Ovary (tissue), 9 donors: ENCODE results near the gene FAM107B. TPM values are rescaled to one million over a fixed set of nuclear protein-coding genes. Genes with fewer than 3 reads are reported as not detected.
A peak's percentile ranks its signal among the peaks of the same experiment; 100 is the strongest.

Experiments used
- DNase-seq, 5 donors: peaks; one replicate each; pipeline ENCODE4 v3.0.0-alpha.2; 2019 to 2020
- H3K27ac ChIP-seq, 2 donors: fragments of 200-600 bp; one replicate each; pipeline versions ENCODE4 v1.5.1 to v1.8.0; 2019 to 2022
- H3K27me3 ChIP-seq: fragments of 200-600 bp; one replicate; pipeline ENCODE4 v1.8.0; 2022
- H3K36me3 ChIP-seq: fragments of 200-600 bp; sonication (generic); one replicate; pipeline ENCODE4 v1.5.1; 2019
- H3K4me1 ChIP-seq: one replicate; pipeline ENCODE4 v1.8.1; 2013; ENCODE audit warnings: mild to moderate bottlenecking, moderate library complexity; ENCODE audit not compliant: insufficient read depth
- H3K4me3 ChIP-seq: fragments of 200-600 bp; sonication (generic); one replicate; pipeline ENCODE4 v1.5.1; 2017
- H3K9me3 ChIP-seq, 2 donors: fragments of 200-600 bp in 1 of 2; sonication (generic) in 1 of 2; one replicate each; pipeline versions ENCODE4 v1.5.1 to v1.8.1; 2013 to 2019; ENCODE audit warnings: mild to moderate bottlenecking in 1 of 2, moderate library complexity in 1 of 2
- EP300 ChIP-seq: sonication (generic); formaldehyde crosslinking; IDR thresholded peaks from one replicate; pipeline ENCODE4 v1.6.1; 2017; ENCODE audit warnings: antibody characterized with exemption
- POLR2A ChIP-seq: fragments of 450-650 bp; IDR thresholded peaks from one replicate; pipeline ENCODE4 v1.6.1; 2017; ENCODE audit warnings: antibody characterized with exemption, mild to moderate bottlenecking, moderate library complexity
- WGBS, 3 donors: extraction: QIAGEN DNeasy Blood & Tissue Kit in 1 of 3; methylation state at CpG; one replicate each; pipeline versions ENCODE4 v1.1.5 to v1.1.7; 2013 to 2017; 5-methylcytosine and 5-hydroxymethylcytosine counted together
- intact Hi-C, 4 donors: fragments of 100-400 bp; cut with DNase I; formaldehyde crosslinking; loops; one replicate each; pipeline versions ENCODE4 v1.11.0 to v1.15.1; 2022 to 2023
- polyA plus RNA-seq, 2 donors: library from polyadenylated mRNA; stranded (reverse); fragments of 200-250 nt in 1 of 2; fragments of 350-450 nt in 1 of 2; fragmentation: Illumina TruSeq in 1 of 2; extraction: RNeasy Lipid Tissue Mini Kit (QIAGEN cat#74804) in 1 of 2; gene quantifications; one replicate each; pipeline ENCODE4 v1.2.3, GENCODE V29; 2013 to 2014
- total RNA-seq, 7 donors: library from RNA; depleted of rRNA in 2 of 7; stranded (reverse); fragments of >200 nt in 2 of 7; fragmentation: NEBNext Ultra II Directional in 3 of 7; extraction: Animal tissue kit (Norgen Biotek cat#: 25700) in 3 of 7; gene quantifications; one replicate each; pipeline versions ENCODE4 v1.1.0 to v1.2.4, GENCODE V29; 2016 to 2023
- TF ChIP-seq, protein P1 (sequence below), 3 donors: fragments of 450-650 bp in 2 of 3; fragments of 200-600 bp in 1 of 3; IDR thresholded peaks; one replicate each; pipeline versions ENCODE4 v1.5.1 to v1.8.0; 2016 to 2022; ENCODE audit warnings: antibody characterized with exemption in 3 of 3, mild to moderate bottlenecking in 1 of 3
- donor health status: DM: no; HTN: no; CAD: no; lungs with moderate emphysema.
- donor health status: DM: no; HTN: no; CAD: no.
- donor health status: Bipolar disorder and iron deficiency.
- donor health status: DM: yes; HTN: yes; CAD: no.
- donor health status: DM: no; HTN: no; CAD: no.
- donor health status: DM: yes; HTN: yes; CAD: no.

The FAM107B gene
- total and polyA plus RNA-seq, 9 donors: 6.0 to 26.6 (median 15.0) TPM

DNA sequence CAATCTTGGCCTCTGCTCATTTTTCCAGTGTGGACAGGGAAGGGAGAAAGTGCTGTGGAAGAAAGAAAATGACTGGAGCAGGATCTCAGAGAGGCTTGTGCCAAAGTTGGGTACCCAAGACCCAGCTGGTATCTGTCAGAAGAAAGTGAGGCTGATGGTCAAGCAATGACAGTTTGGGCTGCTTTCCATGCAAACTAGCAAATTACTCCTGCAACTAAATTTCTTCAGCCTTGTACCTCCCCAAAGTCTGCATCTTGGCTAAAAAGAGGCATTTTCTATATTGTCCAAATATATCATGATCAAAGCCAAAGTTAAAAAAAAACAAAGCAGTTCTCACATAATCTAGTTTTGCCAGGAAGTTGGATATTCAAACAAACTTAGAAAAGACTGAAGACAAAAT lies 235.5 kb downstream of the FAM107B start:
- TF ChIP-seq POLR2A (no peak), EP300 (no peak)
- TF ChIP-seq, protein P1, sequence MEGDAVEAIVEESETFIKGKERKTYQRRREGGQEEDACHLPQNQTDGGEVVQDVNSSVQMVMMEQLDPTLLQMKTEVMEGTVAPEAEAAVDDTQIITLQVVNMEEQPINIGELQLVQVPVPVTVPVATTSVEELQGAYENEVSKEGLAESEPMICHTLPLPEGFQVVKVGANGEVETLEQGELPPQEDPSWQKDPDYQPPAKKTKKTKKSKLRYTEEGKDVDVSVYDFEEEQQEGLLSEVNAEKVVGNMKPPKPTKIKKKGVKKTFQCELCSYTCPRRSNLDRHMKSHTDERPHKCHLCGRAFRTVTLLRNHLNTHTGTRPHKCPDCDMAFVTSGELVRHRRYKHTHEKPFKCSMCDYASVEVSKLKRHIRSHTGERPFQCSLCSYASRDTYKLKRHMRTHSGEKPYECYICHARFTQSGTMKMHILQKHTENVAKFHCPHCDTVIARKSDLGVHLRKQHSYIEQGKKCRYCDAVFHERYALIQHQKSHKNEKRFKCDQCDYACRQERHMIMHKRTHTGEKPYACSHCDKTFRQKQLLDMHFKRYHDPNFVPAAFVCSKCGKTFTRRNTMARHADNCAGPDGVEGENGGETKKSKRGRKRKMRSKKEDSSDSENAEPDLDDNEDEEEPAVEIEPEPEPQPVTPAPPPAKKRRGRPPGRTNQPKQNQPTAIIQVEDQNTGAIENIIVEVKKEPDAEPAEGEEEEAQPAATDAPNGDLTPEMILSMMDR (IDR thresholded peaks at IDR 0.05): no peak
- Histone ChIP-seq H3K4me3 (no peak overlapping the region), H3K9me3 (no peaks in the 10 kb centered on the region), H3K27me3 (no peaks in the 10 kb centered on the region), H3K36me3 (no peaks in the 10 kb centered on the region), H3K27ac (no peak overlapping the region), H3K4me1 (peaks cover 9% of the 10 kb centered on the region)
- intact Hi-C loops: loop anchor here in 1 of 4 donors (10.0 kb wide), 1 partner anchor 286 kb away; no protein-coding TSS in a partner anchor
- no peak for DNase-seq

DNA sequence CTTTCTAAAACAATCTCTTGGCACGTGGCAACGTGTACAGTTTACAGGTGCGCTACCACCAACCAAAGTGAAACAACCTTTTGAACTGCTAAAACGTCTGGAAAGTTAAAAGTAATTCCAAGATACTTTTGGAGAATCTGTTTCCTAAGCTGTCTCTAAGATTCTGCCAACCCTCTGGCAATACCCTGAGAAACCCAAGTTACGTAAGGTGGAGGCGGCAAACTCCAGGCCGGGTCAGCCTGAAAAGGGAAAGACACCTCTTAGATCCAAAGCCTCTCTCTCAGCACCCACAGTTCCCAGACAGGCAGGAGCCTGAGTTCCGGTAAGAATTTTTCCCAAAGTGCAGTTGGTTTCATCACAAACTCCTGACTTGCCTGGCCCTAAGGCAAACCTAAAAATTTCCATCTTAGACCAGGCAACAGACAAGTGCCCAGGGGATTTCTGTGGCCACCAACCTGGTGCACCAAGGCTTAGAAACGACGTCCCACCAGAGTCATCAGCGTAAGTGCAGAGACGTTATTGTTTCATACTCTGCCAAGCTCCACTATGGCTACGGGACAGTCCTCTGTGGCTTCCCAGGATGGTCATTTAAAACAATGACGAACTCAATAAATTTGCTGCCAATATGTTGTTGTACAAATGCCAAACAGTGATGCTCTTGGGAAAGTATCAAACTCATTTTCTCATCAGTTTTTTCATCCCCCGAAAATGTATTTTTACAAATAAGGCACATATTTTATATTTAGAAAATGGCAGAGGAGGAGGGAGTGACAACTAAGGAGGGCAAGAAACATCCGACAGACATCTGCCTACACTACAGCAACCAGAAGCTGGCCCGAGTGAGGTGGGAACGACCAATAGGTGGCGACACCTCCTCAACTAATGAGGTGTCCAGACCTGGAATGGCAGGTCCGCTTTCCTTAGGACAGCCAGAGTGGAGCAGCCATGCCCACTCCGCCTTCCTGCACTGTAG lies 238.2 kb downstream of the FAM107B start:
- TF ChIP-seq EP300: no peak
- TF ChIP-seq, protein P1 (IDR thresholded peaks at IDR 0.05): no peak
- no peak for TF ChIP-seq POLR2A
- intact Hi-C loops: loop anchor here in 1 of 4 donors (10.0 kb wide), 1 partner anchor 288 kb away; no protein-coding TSS in a partner anchor
- WGBS, 3 donors: 73 to 80% (median 78%) methylated on average over 21 of the region's 21 CpGs
- H3K4me3 ChIP-seq: no peak overlapping the region
- H3K4me1 ChIP-seq: peaks cover 16% of the 10 kb centered on the region
- H3K9me3 ChIP-seq: no peaks in the 10 kb centered on the region
- no peaks in the 10 kb centered on the region for H3K27me3 ChIP-seq
- no peaks in the 10 kb centered on the region for H3K36me3 ChIP-seq
- no peak overlapping the region for H3K27ac ChIP-seq
- peak in 1 of 5 donors; percentile 41 for DNase-seq

DNA sequence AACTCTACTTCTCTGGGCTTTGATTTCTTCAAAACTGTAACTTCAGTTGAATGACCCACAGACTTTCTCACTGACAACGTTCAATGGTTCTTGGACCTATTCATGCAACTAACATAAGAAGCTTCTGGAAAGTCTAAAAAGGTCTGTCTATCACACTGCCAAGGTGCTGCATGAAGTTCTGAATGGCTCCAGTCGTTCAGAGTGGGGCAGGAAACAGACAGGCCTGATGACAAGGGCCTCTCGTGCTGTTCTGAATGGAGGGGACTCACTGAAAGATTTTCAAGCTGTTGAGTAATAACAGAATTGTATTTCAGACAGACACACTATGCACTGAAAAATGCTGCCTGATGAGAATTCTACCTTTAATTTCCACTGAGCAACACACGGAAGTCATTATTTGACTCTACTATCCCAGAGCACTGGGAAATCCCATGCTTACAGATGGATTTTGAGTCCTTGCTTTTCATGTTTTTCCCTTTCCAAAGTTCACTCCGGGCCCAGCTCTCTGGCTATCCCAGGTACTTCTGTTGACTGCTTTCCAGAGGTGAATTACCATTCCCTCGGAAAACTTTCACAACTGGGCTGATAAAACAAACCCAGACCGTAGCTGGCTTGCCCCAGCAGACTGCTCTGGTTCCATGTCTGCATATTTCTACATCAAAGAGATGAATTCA lies 239.1 kb downstream of the FAM107B start:
- intact Hi-C loops: loop anchor here in 1 of 4 donors (10.0 kb wide), 1 partner anchor 289 kb away; no protein-coding TSS in a partner anchor
- no peak overlapping the region for H3K27ac ChIP-seq
- no peak for DNase-seq

DNA sequence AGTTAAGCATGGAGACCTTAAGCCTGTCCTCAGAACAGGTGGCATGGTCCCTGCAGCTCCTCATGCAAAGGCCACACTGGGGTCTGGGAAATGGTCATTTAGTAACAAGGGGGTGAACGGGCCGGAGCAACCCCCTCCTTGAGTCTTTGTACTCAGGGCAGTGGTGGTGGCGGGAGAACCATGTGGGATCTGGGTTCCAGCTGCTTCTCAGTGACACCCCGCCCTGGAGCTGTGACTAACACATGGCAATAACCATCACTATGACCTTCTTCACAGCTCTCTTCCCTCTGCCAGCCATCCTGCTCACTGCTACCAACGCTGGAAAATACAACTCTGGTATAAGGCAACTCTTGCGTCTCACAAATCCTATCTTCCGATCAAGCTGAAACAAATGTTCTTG lies 240.5 kb downstream of the FAM107B start:
- no peaks in the 10 kb centered on the region for H3K27me3 ChIP-seq
- no peak for DNase-seq
- no peaks in the 10 kb centered on the region for H3K9me3 ChIP-seq
- no peak for TF ChIP-seq POLR2A
- TF ChIP-seq EP300: no peak
- TF ChIP-seq, protein P1 (IDR thresholded peaks at IDR 0.05): no peak
- WGBS, 3 donors: 94 to 98% (median 96%) methylated on average over 7 of the region's 7 CpGs
- intact Hi-C loops: loop anchor here in 1 of 4 donors (10.0 kb wide), 1 partner anchor 291 kb away; no protein-coding TSS in a partner anchor
- no peak overlapping the region for H3K4me3 ChIP-seq
- H3K27ac ChIP-seq: no peak overlapping the region
- peaks cover 11% of the 10 kb centered on the region for H3K4me1 ChIP-seq
- H3K36me3 ChIP-seq: no peaks in the 10 kb centered on the region

More for the DNA sequence above, 239.1 kb downstream of the FAM107B start:
- WGBS, 3 donors: 90 to 93% (median 90%) methylated on average over 7 of the region's 7 CpGs
- no peaks in the 10 kb centered on the region for H3K9me3 ChIP-seq
- no peaks in the 10 kb centered on the region for H3K27me3 ChIP-seq
- no peaks in the 10 kb centered on the region for H3K36me3 ChIP-seq
- peaks cover 16% of the 10 kb centered on the region for H3K4me1 ChIP-seq
- TF ChIP-seq, protein P1 (IDR thresholded peaks at IDR 0.05): no peak
- no peak for TF ChIP-seq POLR2A
- no peak for TF ChIP-seq EP300
- H3K4me3 ChIP-seq: no peak overlapping the region
